ENCODE measurements around the gene PCDH9. TPM values are rescaled to one million over a fixed set of nuclear protein-coding genes. Genes with fewer than 3 reads are reported as not detected.

PCDH9 gene
- total RNA-seq (2014; rRNA removed; shearing (Covaris generic)), result 0.10 and 0.12 TPM in 2 replicates

DNA sequence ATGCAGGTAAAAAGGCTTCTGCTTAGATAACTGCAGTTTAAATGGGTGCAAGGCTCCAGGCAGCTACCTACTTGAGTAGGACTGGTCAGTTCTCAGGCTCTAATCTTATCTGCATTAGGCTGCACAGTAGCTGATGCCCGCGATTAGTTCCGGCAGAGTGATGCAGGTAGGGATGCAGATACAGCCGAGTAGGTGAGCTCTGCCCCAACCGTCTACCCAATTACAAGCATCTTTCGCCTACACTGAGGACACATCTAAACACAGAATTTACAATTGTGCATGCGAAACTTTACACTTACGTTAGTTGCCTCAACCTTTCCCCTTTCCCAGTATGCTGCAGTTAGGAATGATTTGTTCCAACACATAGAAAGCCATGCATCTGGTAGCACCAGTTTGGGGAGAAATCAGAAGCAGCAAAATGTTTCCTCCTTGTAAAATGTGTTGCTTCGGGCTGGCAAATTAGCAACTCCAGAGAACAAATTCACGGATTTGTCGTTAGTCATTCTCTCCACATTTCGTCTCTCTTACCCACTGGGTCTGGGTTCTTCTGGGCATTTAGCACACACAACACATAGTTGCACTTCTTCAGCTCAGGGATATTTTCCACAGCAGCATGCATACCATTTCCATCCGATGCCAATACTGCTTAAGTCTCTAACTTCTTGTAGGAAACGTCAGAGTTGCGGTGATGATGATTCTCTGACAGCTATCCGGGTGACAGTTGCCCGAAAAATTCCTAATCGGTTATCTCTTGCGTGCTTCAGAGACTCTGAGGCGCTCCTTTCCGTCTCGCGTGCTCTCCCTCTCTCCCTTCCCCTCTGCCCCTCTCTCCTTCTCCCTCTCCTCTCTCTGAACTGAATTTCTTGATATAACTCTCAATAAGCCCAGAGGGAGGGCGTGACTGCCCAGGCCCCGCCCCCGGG is at the start of gene PCDH9:
TSS of gene PCDH9 (minus strand) at position 856 of the 923 bp plus-strand sequence. CDS start 1,896 bp downstream, outside the sequence.
- DNase-seq (ENCODE audit: low read depth), result no peak

GRCh38 chr13:67278235-67278634 is 48.1 kb upstream of the PCDH9 start:
- no peak for DNase-seq (ENCODE audit: low read depth)

GRCh38 chr13:67277581-67277980 is 47.4 kb upstream of the PCDH9 start:
- DNase-seq (ENCODE audit: low read depth), result no peak

- no peak for DNase-seq (ENCODE audit: low read depth)
Measured at GRCh38 chr13:67275351-67275960, 45.3 kb upstream of the PCDH9 start.

DNA sequence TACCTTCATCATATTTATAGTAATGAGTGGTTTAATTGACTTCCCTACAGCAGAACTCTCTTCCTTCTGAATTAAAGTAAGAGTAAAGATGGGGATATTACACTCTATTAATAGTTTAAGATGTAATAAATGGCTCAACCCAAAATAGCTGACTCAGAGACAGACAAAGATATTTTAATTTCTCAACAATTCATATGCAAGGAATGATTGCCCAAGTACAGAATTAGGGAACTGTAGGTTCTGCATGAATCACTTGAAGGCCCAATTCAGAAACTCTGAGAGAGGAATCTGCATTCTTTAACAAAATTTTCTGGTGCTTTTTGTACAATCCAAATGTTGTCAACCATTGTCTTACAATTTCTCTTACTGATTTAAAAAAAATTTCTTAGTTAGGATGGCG is 42.9 kb upstream of the PCDH9 start:
- DNase-seq (ENCODE audit: low read depth), result no peak

DNA sequence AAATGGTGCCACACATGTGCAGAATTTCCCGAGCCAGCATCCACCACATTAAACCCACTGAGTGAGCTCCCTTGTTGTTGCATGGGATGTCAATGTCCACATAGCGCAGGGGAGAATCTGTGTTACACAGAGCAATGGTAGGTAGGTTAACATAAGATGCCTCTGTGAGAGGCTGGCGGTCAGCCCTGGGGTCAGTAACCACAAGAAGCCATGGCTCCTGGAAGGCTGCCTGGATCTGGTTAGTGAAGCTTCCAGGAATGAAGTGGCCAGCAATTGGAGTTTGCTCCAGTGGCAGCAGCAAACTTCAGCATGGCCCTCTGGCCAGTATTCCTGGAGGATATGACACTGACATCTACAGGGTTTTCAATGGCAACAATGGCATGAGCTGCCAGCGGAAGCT is 37.0 kb upstream of the PCDH9 start:
- DNase-seq (ENCODE audit: low read depth), result no peak

DNA sequence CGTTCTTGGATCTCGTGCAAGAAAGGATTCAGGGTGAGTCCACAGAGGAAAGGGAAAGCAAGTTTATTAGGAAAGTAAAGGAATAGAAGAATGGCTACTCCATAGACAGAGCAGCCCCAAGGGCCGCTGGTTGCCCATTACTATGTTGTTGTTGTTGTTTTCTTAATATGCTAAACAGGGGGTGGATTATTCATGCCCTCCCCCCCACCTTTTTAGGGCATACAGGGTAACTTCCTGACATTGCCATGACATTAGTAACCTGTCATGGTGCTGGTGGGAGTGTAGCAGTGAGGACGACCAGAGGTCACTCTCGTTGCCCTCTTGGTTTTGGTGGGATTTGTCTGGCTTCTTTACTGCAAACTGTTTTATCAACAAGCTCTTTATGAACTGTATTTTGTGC is 29.1 kb upstream of the PCDH9 start:
- DNase-seq (ENCODE audit: low read depth), result no peak

DNA sequence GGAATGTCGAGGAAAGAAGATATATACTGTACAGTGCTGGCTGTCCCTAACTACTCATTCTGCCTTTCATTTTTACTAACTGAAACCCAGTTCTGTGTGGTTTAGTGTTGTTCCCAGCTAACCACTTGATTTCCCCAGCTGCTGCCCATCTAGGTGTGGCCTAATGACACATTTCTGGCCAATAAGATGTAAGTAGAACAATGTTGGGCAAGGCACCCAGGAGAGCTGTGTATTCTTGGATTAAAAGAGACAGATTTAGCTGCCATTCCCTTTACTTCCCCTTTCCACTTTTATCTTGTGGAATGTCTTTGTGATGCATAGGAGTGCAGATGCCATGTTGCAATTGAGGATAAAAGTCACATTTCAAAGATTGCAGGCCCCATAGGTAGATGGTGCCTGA is 28.3 kb upstream of the PCDH9 start:
- no peak for DNase-seq (ENCODE audit: low read depth)

- no peak for DNase-seq (ENCODE audit: low read depth)
Measured at GRCh38 chr13:67238861-67239260, 8.7 kb upstream of the PCDH9 start.

DNA sequence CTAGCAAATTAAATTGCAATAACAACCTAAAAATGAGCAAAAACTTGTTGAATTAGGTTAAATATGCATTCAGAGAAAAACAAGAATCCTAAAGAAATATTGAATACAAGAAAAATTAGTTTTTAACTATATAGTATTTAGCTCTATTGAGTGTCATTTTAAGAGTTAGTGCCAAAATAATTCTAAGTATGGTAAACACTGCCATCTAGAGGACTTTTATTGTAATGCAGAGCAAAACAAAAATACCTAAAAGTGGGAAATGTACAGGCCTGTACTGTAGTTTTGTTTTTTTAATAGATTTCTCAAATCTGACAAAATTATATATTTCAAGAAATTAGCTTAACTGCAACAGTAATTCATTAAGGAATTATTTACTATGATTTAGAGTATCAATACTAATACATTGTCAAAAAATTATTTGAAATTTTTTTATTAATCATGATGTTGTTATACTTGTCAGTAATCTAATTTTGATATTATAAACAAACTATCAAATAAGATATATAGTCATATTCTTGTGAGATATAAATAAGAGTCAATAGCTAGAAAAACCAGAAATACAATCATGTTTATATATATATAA is 8.2 kb upstream of the PCDH9 start:
- peak; percentile 15 for DNase-seq (ENCODE audit: low read depth)

DNA sequence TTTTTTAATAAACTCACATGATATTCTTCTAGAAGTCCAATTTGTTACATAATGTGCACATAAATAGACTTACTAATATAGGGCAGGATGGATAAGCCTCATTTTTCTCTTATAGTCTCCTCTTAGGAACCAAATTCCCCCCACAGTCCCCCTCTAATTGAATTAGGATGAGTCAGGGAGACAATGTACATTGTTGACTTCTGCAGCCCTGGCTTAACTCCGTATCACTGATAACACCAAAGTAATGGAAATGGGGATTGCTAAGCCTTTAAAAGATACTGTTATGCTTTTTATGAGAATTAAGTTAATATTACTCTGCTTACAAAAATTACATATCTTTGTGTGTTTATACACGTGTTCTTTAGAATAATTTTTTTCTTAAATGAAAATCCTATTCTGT is 5.1 kb upstream of the PCDH9 start:
- DNase-seq (ENCODE audit: low read depth), result no peak

DNA sequence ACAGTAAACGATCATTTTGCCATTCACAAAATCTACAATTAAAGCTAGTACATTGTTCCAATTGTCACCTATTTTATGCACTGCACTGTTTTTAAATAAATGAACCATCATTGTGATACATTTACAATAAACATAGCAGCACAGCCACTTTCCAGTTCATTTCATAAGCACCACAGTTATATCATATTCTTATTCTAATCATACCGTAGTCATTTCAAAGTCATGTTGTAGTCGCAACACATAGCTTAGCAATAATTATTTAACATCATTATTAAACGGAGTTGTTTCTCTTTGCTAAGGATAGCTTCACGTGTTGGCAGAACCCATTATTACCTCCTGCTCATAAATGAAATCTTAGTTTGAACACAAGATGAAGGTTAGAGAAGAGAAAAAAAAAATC is 2.2 kb upstream of the PCDH9 start:
- DNase-seq (ENCODE audit: low read depth), result no peak

DNA sequence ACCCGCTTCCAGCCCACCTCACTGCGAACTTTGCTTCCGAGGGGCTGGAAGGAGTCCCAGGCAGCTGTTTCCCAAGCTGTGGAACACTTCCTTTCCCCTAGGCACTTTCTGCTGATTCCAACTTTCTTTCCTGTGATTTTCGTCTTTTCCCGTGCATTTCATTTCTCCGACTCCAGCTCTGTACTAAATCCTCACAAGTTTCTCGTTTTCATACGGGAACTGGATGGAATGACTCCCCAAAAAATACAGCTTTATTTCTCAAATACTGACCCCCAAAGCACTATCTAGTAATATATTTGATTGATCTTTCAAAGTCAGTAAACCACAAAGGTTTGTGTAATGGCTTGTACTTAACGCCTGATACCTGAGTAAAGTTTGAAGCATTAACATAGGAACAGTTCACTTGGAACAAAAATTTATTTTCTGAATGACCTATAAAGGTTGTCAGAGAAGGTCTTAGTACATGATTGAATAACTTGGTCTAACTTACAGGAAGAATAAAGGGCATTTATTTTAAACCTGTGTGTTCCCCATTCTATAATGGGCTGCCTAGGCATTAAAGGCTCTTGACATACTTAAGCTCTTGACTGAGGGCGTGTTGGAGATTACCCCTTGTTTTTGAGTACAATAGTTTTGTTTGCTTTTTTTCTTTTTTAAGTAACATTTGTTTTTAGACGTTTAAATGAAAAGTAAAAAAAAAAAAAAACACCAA is 1.3 kb upstream of the PCDH9 start:
- DNase-seq (ENCODE audit: low read depth), result no peak

- peak; percentile 87 for DNase-seq (ENCODE audit: low read depth)
Measured at GRCh38 chr13:67230404-67231288, 510 bp upstream of the PCDH9 start.

- DNase-seq (ENCODE audit: low read depth), result no peak
Measured at GRCh38 chr13:67228916-67229315, 1.2 kb downstream of the PCDH9 start.

DNA sequence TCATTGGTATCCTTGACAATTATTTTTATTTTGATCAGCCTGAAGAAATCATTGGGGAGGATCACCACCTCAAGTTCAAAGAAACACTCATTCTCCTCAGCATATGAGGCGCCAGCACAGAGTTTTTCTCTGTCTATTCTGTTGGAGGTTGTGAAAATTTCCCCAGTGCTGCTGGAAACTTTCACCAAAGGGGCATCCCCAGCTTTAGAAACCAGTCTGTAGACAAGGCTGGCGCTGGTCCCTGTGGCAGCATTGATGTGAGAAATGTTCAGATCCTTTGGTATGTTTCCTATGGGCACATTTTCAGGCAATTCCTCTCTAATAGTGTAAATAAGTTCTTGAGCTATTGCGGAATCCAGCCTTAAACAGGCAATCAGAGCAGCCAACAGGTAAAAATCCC is 2.1 kb downstream of the PCDH9 start:
- no peak for DNase-seq (ENCODE audit: low read depth)

GRCh38 chr13:67227131-67227983 is 2.8 kb downstream of the PCDH9 start:
- no peak for DNase-seq (ENCODE audit: low read depth)

- DNase-seq (ENCODE audit: low read depth), result no peak
Measured at GRCh38 chr13:67226696-67227095, 3.4 kb downstream of the PCDH9 start.

DNA sequence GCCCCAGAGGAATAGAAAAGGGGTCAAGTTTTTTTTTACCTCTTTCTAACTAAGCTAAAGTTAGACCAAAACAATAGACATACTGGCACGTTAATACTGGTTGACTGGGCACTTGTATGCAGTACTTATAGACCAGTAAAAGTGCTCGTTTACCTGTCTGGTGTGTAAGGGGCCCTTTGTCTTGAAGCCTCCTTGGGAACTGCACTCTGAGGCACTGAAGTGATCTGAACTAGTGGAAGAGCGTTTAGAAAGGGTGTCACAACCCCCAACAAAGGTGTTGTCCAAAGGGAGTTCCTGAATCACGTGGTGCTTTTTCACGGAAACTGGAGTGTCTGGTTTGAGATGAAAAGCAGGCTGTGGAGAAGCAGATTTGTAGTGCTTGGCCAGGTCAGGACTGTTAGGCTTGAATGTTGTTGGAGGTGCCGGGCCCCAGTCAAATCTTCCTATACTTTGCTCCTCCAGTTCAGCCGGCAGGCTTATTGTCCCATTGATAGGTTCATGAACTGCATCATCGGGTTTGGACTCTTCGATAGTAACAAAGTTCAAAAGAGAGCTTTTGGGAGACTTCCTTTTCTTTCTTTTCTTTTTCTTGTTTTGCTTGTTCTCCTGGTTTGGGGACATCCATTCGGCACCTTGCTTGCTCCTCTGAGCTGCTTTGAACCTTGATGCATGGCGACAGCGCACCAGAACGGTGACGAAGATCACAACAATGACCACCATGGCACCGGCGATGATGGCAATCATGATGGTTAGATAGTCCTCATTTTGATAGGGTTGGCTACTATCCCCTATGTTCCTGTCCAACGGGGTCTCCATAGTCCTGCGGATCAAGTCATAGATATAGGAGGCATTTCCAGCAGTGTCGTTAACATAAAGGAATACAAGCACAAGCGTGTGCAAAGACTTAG is 4.6 kb downstream of the PCDH9 start:
- DNase-seq (ENCODE audit: low read depth), result no peak
